Mammary epithelial cell (primary cell): Measurements from ENCODE around the gene CELF2.

ENCODE experiments used
- CTCF ChIP-seq, 2 donors: IDR thresholded peaks in 1 of 2; conservative IDR thresholded peaks in 1 of 2; 2 replicates each; pipeline ENCODE4 v1.5.1; 2011 to 2012; ENCODE audit warnings: inconsistent platforms in 2 of 2, low read length in 2 of 2, mild to moderate bottlenecking in 2 of 2, control low read depth in 1 of 2, low read depth in 1 of 2; ENCODE audit not compliant: insufficient read depth in 1 of 2; ENCODE audit errors: extremely low read depth in 1 of 2
- EZH2 ChIP-seq: IDR thresholded peaks from 2 replicates; pipeline ENCODE4 v1.6.1; 2012; ENCODE audit warnings: low read length, inconsistent platforms, borderline replicate concordance

GRCh38 chr10:11113156-11113555, 95.5 kb downstream of the CELF2 start:
- TF ChIP-seq CTCF (conservative IDR thresholded peaks at IDR 0.05 in 1 of 2, IDR thresholded peaks at IDR 0.05 in 1 of 2; ENCODE audit: extremely low read depth in 1 of 2, insufficient read depth in 1 of 2, low read depth in 1 of 2, low read length in 2 of 2) (no peak), EZH2 (no peak)
